T-cell (primary cell): ENCODE data around the gene ARGLU1. TPM values are rescaled to one million over a fixed set of nuclear protein-coding genes. Genes with fewer than 3 reads are reported as not detected.

ENCODE experiments used
- ATAC-seq, 4 experiments: fragments of 200-7000 bp in 3 of 4; fragments of 150-1000 bp in 1 of 4; cut with Tn5 transposase; replicated peaks in 1 of 4; 1 replicate in 3 of 4; 2 replicates in 1 of 4; pipeline ENCODE4 v1.10.0; 2021; ENCODE audit warnings: moderate library complexity in 3 of 4, mild to moderate bottlenecking in 2 of 4, moderate number of reproducible peaks in 1 of 4
- CTCF ChIA-PET, 2 donors: fragments of 300-600 bp; sonication (Branson Sonifier 250); formaldehyde crosslinking; loops; one replicate each; lab custom pipeline; 2022; ENCODE audit warnings: antibody characterized with exemption in 2 of 2; lab: Charles Lee
- POLR2A ChIA-PET, 2 donors: fragments of 300-600 bp; sonication (Branson Sonifier 250); formaldehyde crosslinking; loops; one replicate each; lab custom pipeline; 2022; ENCODE audit warnings: antibody characterized with exemption in 2 of 2; lab: Charles Lee
- DNase-seq, 35 experiments: peaks; one replicate each; pipeline versions ENCODE4 v3.0.0 to v3.0.0-alpha.2; 2013 to 2023
- H3K27ac ChIP-seq: one replicate; pipeline ENCODE4 v1.5.1; 2013; ENCODE audit warnings: low read length
- H3K27me3 ChIP-seq, 2 experiments: replicated peaks in 1 of 2; 1 replicate in 1 of 2; 2 replicates in 1 of 2; pipeline versions ENCODE4 v1.6.1 to v1.7.0; 2013; ENCODE audit warnings: low read length in 1 of 2, mixed read lengths in 1 of 2; ENCODE audit not compliant: control insufficient read depth in 2 of 2, insufficient read depth in 2 of 2; ENCODE audit errors: extremely low read depth in 1 of 2
- H3K36me3 ChIP-seq, 2 donors: 1 replicate in 1 of 2; 2 replicates in 1 of 2; pipeline versions ENCODE4 v1.6.1 to v1.7.0; 2013; ENCODE audit warnings: low read length in 1 of 2; ENCODE audit not compliant: control insufficient read depth in 2 of 2, insufficient read depth in 1 of 2; ENCODE audit errors: extremely low read depth in 1 of 2
- H3K4me1 ChIP-seq, 2 experiments: 1 replicate in 1 of 2; 2 replicates in 1 of 2; pipeline versions ENCODE4 v1.6.1 to v1.7.0; 2013; ENCODE audit warnings: low read length in 2 of 2, mixed read lengths in 1 of 2; ENCODE audit not compliant: insufficient read depth in 2 of 2, control insufficient read depth in 1 of 2; ENCODE audit errors: extremely low read depth in 1 of 2
- H3K4me3 ChIP-seq, 2 donors: 1 replicate in 1 of 2; 2 replicates in 1 of 2; pipeline versions ENCODE4 v1.5.1 to v1.7.0; 2013; ENCODE audit warnings: mild to moderate bottlenecking in 2 of 2, low read length in 1 of 2, moderate library complexity in 1 of 2; ENCODE audit not compliant: control insufficient read depth in 1 of 2; ENCODE audit errors: extremely low read depth in 1 of 2
- H3K9me3 ChIP-seq: 2 replicates; pipeline ENCODE4 v1.7.0; 2013
- H3K27ac Mint-ChIP-seq, 2 donors: one replicate each; pipeline ENCODE4 v1.8.0; 2020 to 2021; ENCODE audit warnings: mild to moderate bottlenecking in 2 of 2, mixed read lengths in 2 of 2
- H3K27me3 Mint-ChIP-seq, 2 donors: one replicate each; pipeline ENCODE4 v1.8.0; 2021 to 2022; ENCODE audit warnings: mixed read lengths in 2 of 2
- H3K36me3 Mint-ChIP-seq: one replicate; pipeline ENCODE4 v1.8.0; 2021; ENCODE audit warnings: mixed read lengths
- H3K4me1 Mint-ChIP-seq, 3 donors: one replicate each; pipeline ENCODE4 v1.8.0; 2020 to 2022; ENCODE audit warnings: mixed read lengths in 3 of 3, mild to moderate bottlenecking in 1 of 3
- H3K4me3 Mint-ChIP-seq, 3 donors: one replicate each; pipeline ENCODE4 v1.8.0; 2020 to 2022; ENCODE audit warnings: mild to moderate bottlenecking in 3 of 3, mixed read lengths in 3 of 3, moderate library complexity in 3 of 3
- H3K9me3 Mint-ChIP-seq, 3 donors: one replicate each; pipeline ENCODE4 v1.8.0; 2020 to 2022; ENCODE audit warnings: mixed read lengths in 3 of 3
- WGBS: methylation state at CpG from one replicate; pipeline ENCODE4 v1.1.5; 2013; ENCODE audit warnings: missing lambda C conversion rate; ENCODE audit not compliant: insufficient coverage; 5-methylcytosine and 5-hydroxymethylcytosine counted together
- total RNA-seq, 35 experiments: library from RNA in 6 of 35; stranded (reverse) in 6 of 35; fragments of 120-200 nt in 1 of 35; gene quantifications; one replicate each; pipeline versions ENCODE4 v1.2.1 to v1.2.4 and lab custom pipeline; 2013 to 2026

ARGLU1 gene
- total RNA-seq, 5 donors from 2014 or later (not counting 1 experiment from before 2014, with no cell fraction given), result 158 to 197 (median 184) TPM

GRCh38 chr13:106560821-106561220 is 7.1 kb downstream of the ARGLU1 start:
- Mint-ChIP-seq H3K4me3 (peak overlapping the region in 2 of 3 donors; percentile 18 to 43), H3K36me3 (peaks cover 33% of the 10 kb centered on the region), H3K27me3 (no peaks in the 10 kb centered on the region), H3K4me1 (peaks cover 71 to 72% (median 71%) of the 10 kb centered on the region in 3 donors), H3K27ac (peak overlapping the region in 1 of 2 donors; percentile 31), H3K9me3 (no peaks in the 10 kb centered on the region)
- POLR2A ChIA-PET, result no interaction called here
- peaks cover 25 to 29% of the 10 kb centered on the region in 2 experiments for H3K4me1 ChIP-seq
- peaks cover 0 to 36% of the 10 kb centered on the region in 2 donors for H3K36me3 ChIP-seq
- H3K27me3 ChIP-seq, result no peaks in the 10 kb centered on the region
- H3K27ac ChIP-seq, result no peak overlapping the region
- ATAC-seq (no peak), DNase-seq (no peak)
- CTCF ChIA-PET, result interaction anchor here in 1 of 2 donors (0.9 to 2.6 kb wide), 2 partner anchors 15 to 24 kb away, joined by 3 to 9 read pairs; no protein-coding TSS in a partner anchor
- no CpG with 5 or more reads among the region's 1 CpG for WGBS
- no peak overlapping the region for H3K4me3 ChIP-seq
- H3K9me3 ChIP-seq, result no peaks in the 10 kb centered on the region

GRCh38 chr13:106558527-106558926 is 9.4 kb downstream of the ARGLU1 start:
- Histone ChIP-seq H3K4me3 (no peak overlapping the region), H3K36me3 (peaks cover 3 to 59% of the 10 kb centered on the region in 2 donors), H3K27ac (no peak overlapping the region), H3K27me3 (no peaks in the 10 kb centered on the region), H3K9me3 (no peaks in the 10 kb centered on the region), H3K4me1 (peaks cover 11 to 13% of the 10 kb centered on the region in 2 experiments)
- Mint-ChIP-seq H3K27me3 (no peaks in the 10 kb centered on the region), H3K4me3 (no peak overlapping the region), H3K36me3 (peaks cover 49% of the 10 kb centered on the region), H3K4me1 (peaks cover 59 to 67% (median 64%) of the 10 kb centered on the region in 3 donors), H3K9me3 (no peaks in the 10 kb centered on the region), H3K27ac (no peak overlapping the region)
- ATAC-seq (no peak), DNase-seq (no peak)
- POLR2A ChIA-PET, result no interaction called here
- CTCF ChIA-PET, result interaction anchor here in 1 of 2 donors (2.6 kb wide), 1 partner anchor 22 kb away, joined by 9 read pairs; no protein-coding TSS in a partner anchor

GRCh38 chr13:106555631-106556328 is 12.2 kb downstream of the ARGLU1 start:
- Histone ChIP-seq H3K36me3 (peaks cover 3 to 80% of the 10 kb centered on the region in 2 donors), H3K4me3 (no peak overlapping the region), H3K27ac (no peak overlapping the region), H3K9me3 (no peaks in the 10 kb centered on the region), H3K27me3 (no peaks in the 10 kb centered on the region), H3K4me1 (peaks cover 0 to 2% of the 10 kb centered on the region in 2 experiments)
- H3K4me3 Mint-ChIP-seq, result no peak overlapping the region
- H3K27me3 Mint-ChIP-seq, result no peaks in the 10 kb centered on the region
- ChIA-PET POLR2A (no interaction called here), CTCF (interaction anchor here in 1 of 2 donors (0.9 kb wide), 1 partner anchor 18 kb away, joined by 3 read pairs; no protein-coding TSS in a partner anchor)
- WGBS, result 100% methylated on average over 2 of the region's 4 CpGs
- DNase-seq (no peak), ATAC-seq (no peak)
- H3K9me3 Mint-ChIP-seq, result no peaks in the 10 kb centered on the region
- peaks cover 59% of the 10 kb centered on the region for H3K36me3 Mint-ChIP-seq
- H3K4me1 Mint-ChIP-seq, result peaks cover 46 to 59% (median 51%) of the 10 kb centered on the region in 3 donors
- H3K27ac Mint-ChIP-seq, result no peak overlapping the region

GRCh38 chr13:106551751-106552150 is 16.2 kb downstream of the ARGLU1 start:
- no peak for DNase-seq
- CTCF ChIA-PET, result interaction anchor here (0.6 to 0.8 kb wide), 2 partner anchors 22 to 1778 kb away, joined by 3 read pairs; no protein-coding TSS in a partner anchor
- no peaks in the 10 kb centered on the region for H3K27me3 ChIP-seq
- no peak overlapping the region for H3K4me3 ChIP-seq
- POLR2A ChIA-PET, result no interaction called here
- H3K4me3 Mint-ChIP-seq, result no peak overlapping the region
- H3K9me3 Mint-ChIP-seq, result no peaks in the 10 kb centered on the region
- H3K9me3 ChIP-seq, result no peaks in the 10 kb centered on the region
- peaks cover 48% of the 10 kb centered on the region for H3K36me3 Mint-ChIP-seq
- no peak for ATAC-seq
- peaks cover 47 to 60% (median 53%) of the 10 kb centered on the region in 3 donors for H3K4me1 Mint-ChIP-seq
- no peak overlapping the region for H3K27ac ChIP-seq
- no peaks in the 10 kb centered on the region for H3K27me3 Mint-ChIP-seq
- 78% methylated on average over 1 of the region's 3 CpGs for WGBS
- peaks cover 3 to 80% of the 10 kb centered on the region in 2 donors for H3K36me3 ChIP-seq
- H3K27ac Mint-ChIP-seq, result peak overlapping the region in 1 of 2 donors; percentile 9
- peaks cover 0 to 2% of the 10 kb centered on the region in 2 experiments for H3K4me1 ChIP-seq

GRCh38 chr13:106551350-106551749 is 16.6 kb downstream of the ARGLU1 start:
- Mint-ChIP-seq H3K4me1 (peaks cover 44 to 57% (median 51%) of the 10 kb centered on the region in 3 donors), H3K36me3 (peaks cover 44% of the 10 kb centered on the region), H3K4me3 (no peak overlapping the region), H3K27me3 (no peaks in the 10 kb centered on the region), H3K27ac (no peak overlapping the region), H3K9me3 (no peaks in the 10 kb centered on the region)
- CTCF ChIA-PET, result interaction anchor here (0.6 to 0.8 kb wide), 2 partner anchors 22 to 1778 kb away, joined by 3 read pairs; no protein-coding TSS in a partner anchor
- no peak for DNase-seq
- Histone ChIP-seq H3K27ac (no peak overlapping the region), H3K9me3 (no peaks in the 10 kb centered on the region), H3K36me3 (peaks cover 3 to 79% of the 10 kb centered on the region in 2 donors), H3K27me3 (no peaks in the 10 kb centered on the region), H3K4me1 (peaks cover 0 to 2% of the 10 kb centered on the region in 2 experiments), H3K4me3 (no peak overlapping the region)
- POLR2A ChIA-PET, result no interaction called here
- 100% methylated on average over 1 of the region's 1 CpG for WGBS
- no peak for ATAC-seq

GRCh38 chr13:106550570-106551135 is 17.3 kb downstream of the ARGLU1 start:
- H3K36me3 ChIP-seq, result peaks cover 3 to 72% of the 10 kb centered on the region in 2 donors
- CTCF ChIA-PET, result interaction anchor here in 1 of 2 donors (0.8 kb wide), 1 partner anchor 21 kb away, joined by 3 read pairs; no protein-coding TSS in a partner anchor
- H3K4me1 Mint-ChIP-seq, result peaks cover 40 to 53% (median 44%) of the 10 kb centered on the region in 3 donors
- no peak overlapping the region for H3K4me3 ChIP-seq
- H3K9me3 ChIP-seq, result no peaks in the 10 kb centered on the region
- peaks cover 37% of the 10 kb centered on the region for H3K36me3 Mint-ChIP-seq
- no peaks in the 10 kb centered on the region for H3K27me3 Mint-ChIP-seq
- DNase-seq (no peak), ATAC-seq (no peak)
- POLR2A ChIA-PET, result interaction anchor here in 1 of 2 donors (1.5 kb wide), 1 partner anchor 15 kb away, joined by 4 read pairs; no protein-coding TSS in a partner anchor
- H3K27ac ChIP-seq, result no peak overlapping the region
- H3K9me3 Mint-ChIP-seq, result no peaks in the 10 kb centered on the region
- WGBS, result 90% methylated on average over 4 of the region's 4 CpGs
- H3K27me3 ChIP-seq, result no peaks in the 10 kb centered on the region
- H3K27ac Mint-ChIP-seq, result no peak overlapping the region
- H3K4me1 ChIP-seq, result no peaks in the 10 kb centered on the region
- no peak overlapping the region for H3K4me3 Mint-ChIP-seq
